ENCODE measurements around the gene MCF2.

GRCh38 chrX:139738581-139738980, 30.6 kb upstream of the MCF2 start:
- TF ChIP-seq EZH2 (IDR thresholded peaks at IDR 0.05; ENCODE audit: borderline replicate concordance, low read length) (no peak), CTCF (IDR thresholded peaks at IDR 0.05; ENCODE audit: low read length) (no peak)
